Neural cell (in vitro differentiated cells): Measurements from ENCODE around the gene SNTG2. TPM values are rescaled to one million over a fixed set of nuclear protein-coding genes. Genes with fewer than 3 reads are reported as not detected.

Experiments
- H2AFZ ChIP-seq: fragments of 200-600, 300-800 bp; sonication (generic), shearing (Covaris generic); 2 replicates; pipeline ENCODE4 v1.6.0; 2014; ENCODE audit warnings: low read depth, mild to moderate bottlenecking, antibody characterized with exemption, low read length, moderate library complexity
- H3F3A ChIP-seq: fragments of 200-600 bp; shearing (Covaris generic); 2 replicates; pipeline ENCODE4 v1.6.1; 2016; ENCODE audit warnings: mild to moderate bottlenecking, moderate library complexity, mixed read lengths, antibody characterized with exemption, low read length; ENCODE audit not compliant: insufficient read depth, poor library complexity, severe bottlenecking
- H3K27ac ChIP-seq: fragments of 200-600, 300-800 bp; sonication (generic), shearing (Covaris generic); 2 replicates; pipeline ENCODE4 v1.5.1; 2014; ENCODE audit warnings: mild to moderate bottlenecking, low read length, moderate library complexity
- H3K27me3 ChIP-seq: fragments of 300-800, 200-600 bp; sonication (generic), shearing (Covaris generic); 2 replicates; pipeline ENCODE4 v1.6.0; 2014; ENCODE audit warnings: mild to moderate bottlenecking, low read depth, low read length, moderate library complexity; ENCODE audit not compliant: insufficient read depth
- H3K36me3 ChIP-seq: fragments of 300-800, 200-600 bp; sonication (generic), shearing (Covaris generic); 2 replicates; pipeline ENCODE4 v1.5.1; 2014; ENCODE audit warnings: mild to moderate bottlenecking, antibody characterized with exemption, low read length, moderate library complexity; ENCODE audit not compliant: insufficient read depth
- H3K4me2 ChIP-seq: fragments of 300-800, 200-600 bp; sonication (generic), shearing (Covaris generic); 2 replicates; pipeline ENCODE4 v1.6.0; 2014; ENCODE audit warnings: mild to moderate bottlenecking, low read length
- H3K4me3 ChIP-seq: fragments of 300-800, 200-600 bp; sonication (generic), shearing (Covaris generic); 2 replicates; pipeline ENCODE4 v1.5.1; 2014; ENCODE audit warnings: mild to moderate bottlenecking, low read length, moderate library complexity
- H3K79me2 ChIP-seq: fragments of 200-600 bp; shearing (Covaris generic); replicated peaks from 2 replicates; pipeline ENCODE4 v1.6.0; 2014; ENCODE audit warnings: mild to moderate bottlenecking, low read length, moderate library complexity; ENCODE audit not compliant: insufficient read depth
- H3K9ac ChIP-seq: fragments of 300-800, 200-600 bp; sonication (generic), shearing (Covaris generic); 2 replicates; pipeline ENCODE4 v1.6.1; 2016; ENCODE audit warnings: mild to moderate bottlenecking, low read length, mixed read lengths
- H3K9me2 ChIP-seq: fragments of 200-600 bp; shearing (Covaris generic); 2 replicates; pipeline ENCODE4 v1.6.1; 2016; ENCODE audit warnings: mild to moderate bottlenecking, low read length, mixed read lengths; ENCODE audit not compliant: insufficient read depth
- H3K9me3 ChIP-seq: fragments of 200-600, 300-800 bp; sonication (generic), shearing (Covaris generic); 2 replicates; pipeline ENCODE4 v1.6.1; 2016; ENCODE audit warnings: mild to moderate bottlenecking, mixed run types, low read length, moderate library complexity, mixed read lengths
- H4K20me1 ChIP-seq: fragments of 200-600 bp; shearing (Covaris generic); 2 replicates; pipeline ENCODE4 v1.6.1; 2016; ENCODE audit warnings: mild to moderate bottlenecking, mixed run types; ENCODE audit not compliant: insufficient read depth
- CTCF ChIP-seq: fragments of 450-650 bp; IDR thresholded peaks from 2 replicates; pipeline ENCODE4 v1.5.1; 2014; ENCODE audit warnings: antibody characterized with exemption, mild to moderate bottlenecking, moderate library complexity; ENCODE audit not compliant: poor library complexity, severe bottlenecking
- EP300 ChIP-seq: fragments of 450-650 bp; conservative IDR thresholded peaks from 2 replicates; pipeline ENCODE4 v1.6.1; 2014; ENCODE audit warnings: antibody characterized with exemption, mild to moderate bottlenecking, moderate library complexity; ENCODE audit not compliant: poor library complexity, severe bottlenecking
- EZH2 ChIP-seq: fragments of 200-600, 300-800 bp; shearing (Covaris generic), sonication (generic); IDR thresholded peaks from 2 replicates; pipeline ENCODE4 v1.6.1; 2014; ENCODE audit warnings: antibody characterized with exemption, low read length, borderline replicate concordance, mild to moderate bottlenecking; ENCODE audit not compliant: insufficient read depth, poor library complexity, severe bottlenecking
- MXI1 ChIP-seq: fragments of 450-650 bp; conservative IDR thresholded peaks from 2 replicates; pipeline ENCODE4 v1.6.1; 2014; ENCODE audit warnings: antibody characterized with exemption, mild to moderate bottlenecking; ENCODE audit not compliant: poor library complexity, severe bottlenecking
- POLR2AphosphoS5 ChIP-seq: IDR thresholded peaks from 2 replicates; pipeline ENCODE4 v1.6.1; 2012
- RAD21 ChIP-seq: fragments of 450-650 bp; conservative IDR thresholded peaks from 2 replicates; pipeline ENCODE4 v1.6.1; 2014; ENCODE audit warnings: antibody characterized with exemption, mild to moderate bottlenecking, moderate library complexity
- REST ChIP-seq: IDR thresholded peaks from 2 replicates; pipeline ENCODE4 v1.6.1; 2012; ENCODE audit warnings: borderline replicate concordance
- SMC3 ChIP-seq: fragments of 450-650 bp; conservative IDR thresholded peaks from 2 replicates; pipeline ENCODE4 v1.6.1; 2014; ENCODE audit warnings: antibody characterized with exemption, mild to moderate bottlenecking, moderate library complexity; ENCODE audit not compliant: poor library complexity
- TAF1 ChIP-seq: IDR thresholded peaks from 2 replicates; pipeline ENCODE4 v1.6.1; 2012; ENCODE audit warnings: low read depth
- polyA plus RNA-seq: library from polyadenylated mRNA; depleted of rRNA; stranded (reverse); fragments of >200 nt; gene quantifications from 2 replicates; pipeline ENCODE4 v1.2.3, GENCODE V29; 2014

Gene SNTG2
- polyA plus RNA-seq, 1 donor from 2014 or later: not detected

GRCh38 chr2:1014802-1015201 lies 64.2 kb downstream of the SNTG2 start:
- TF ChIP-seq CTCF (no peak), POLR2AphosphoS5 (no peak), RAD21 (no peak), REST (no peak), SMC3 (no peak), EZH2 (no peak), MXI1 (no peak), EP300 (no peak), TAF1 (no peak)
- Histone ChIP-seq H3K4me2 (no peak overlapping the region), H3K79me2 (no peaks in the 10 kb centered on the region)

GRCh38 chr2:1016500-1016899 lies 65.9 kb downstream of the SNTG2 start:
- H3K4me3 ChIP-seq: no peak overlapping the region
- TF ChIP-seq MXI1: no peak
- TF ChIP-seq POLR2AphosphoS5: no peak
- TF ChIP-seq CTCF: no peak
- no peak for TF ChIP-seq REST
- TF ChIP-seq EZH2: no peak
- no peaks in the 10 kb centered on the region for H3K79me2 ChIP-seq
- H3K27ac ChIP-seq: no peak overlapping the region
- no peaks in the 10 kb centered on the region for H3K27me3 ChIP-seq
- no peaks in the 10 kb centered on the region for H3K36me3 ChIP-seq
- H3F3A ChIP-seq: no peaks in the 10 kb centered on the region
- no peak overlapping the region for H3K9ac ChIP-seq
- no peaks in the 10 kb centered on the region for H3K9me2 ChIP-seq
- H2AFZ ChIP-seq: no peak overlapping the region
- no peaks in the 10 kb centered on the region for H4K20me1 ChIP-seq
- no peak overlapping the region for H3K4me2 ChIP-seq
- H3K9me3 ChIP-seq: no peaks in the 10 kb centered on the region

More at GRCh38 chr2:1014802-1015201, 64.2 kb downstream of the SNTG2 start:
- Histone ChIP-seq H3K36me3 (no peaks in the 10 kb centered on the region), H3K9me3 (no peaks in the 10 kb centered on the region), H3K27me3 (no peaks in the 10 kb centered on the region), H3F3A (no peaks in the 10 kb centered on the region), H3K9me2 (no peaks in the 10 kb centered on the region), H3K27ac (no peak overlapping the region), H3K4me3 (no peak overlapping the region), H4K20me1 (no peaks in the 10 kb centered on the region), H3K9ac (no peak overlapping the region), H2AFZ (no peak overlapping the region)
